Fibroblast of lung (primary cell): Measurements from ENCODE around the gene CPTP.

Experiments
- CTCF ChIP-seq, 2 donors: IDR thresholded peaks in 1 of 2; conservative IDR thresholded peaks in 1 of 2; 1 replicate in 1 of 2; 2 replicates in 1 of 2; pipeline ENCODE4 v1.5.1; 2011 to 2012; ENCODE audit warnings: low read length in 2 of 2, control low read depth in 1 of 2, inconsistent platforms in 1 of 2, low read depth in 1 of 2, mild to moderate bottlenecking in 1 of 2
- EZH2 ChIP-seq: IDR thresholded peaks from 2 replicates; pipeline ENCODE4 v1.5.1; 2012; ENCODE audit warnings: low read length, control low read depth, mild to moderate bottlenecking; ENCODE audit errors: missing control alignments

- TF ChIP-seq CTCF (conservative IDR thresholded peaks at IDR 0.05 in 1 of 2, IDR thresholded peaks at IDR 0.05 in 1 of 2; ENCODE audit: low read depth in 1 of 2, low read length in 2 of 2) (no peak), EZH2 (no peak)
Observed at GRCh38 chr1:1303736-1304135, 20.9 kb upstream of the CPTP start.
